ENCODE measurements around the gene GUCA2A. TPM values are rescaled to one million over a fixed set of nuclear protein-coding genes. Genes with fewer than 3 reads are reported as not detected.

The GUCA2A gene
- total RNA-seq, 1 experiment from 2014 or later: not detected

DNA sequence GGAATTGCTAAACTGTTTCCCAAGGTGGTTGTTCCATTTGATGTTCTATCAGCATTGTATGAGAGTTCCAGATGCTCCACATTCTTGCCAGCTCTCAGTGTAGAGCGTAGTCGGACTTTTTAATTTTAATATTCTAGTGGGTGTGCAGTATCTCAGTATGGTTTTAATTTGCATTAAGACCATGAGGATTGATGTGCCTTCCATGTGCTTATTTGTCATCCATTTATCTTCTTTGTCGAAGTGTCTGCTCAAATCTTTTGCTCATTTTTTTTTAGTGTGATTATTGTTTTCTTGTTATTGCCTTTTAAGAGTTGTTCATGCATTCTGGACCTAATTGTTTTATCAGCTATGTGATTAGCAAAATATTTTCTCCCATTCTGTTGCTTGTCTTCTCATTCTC, 25.1 kb downstream of the GUCA2A start:
- H2BK120ac ChIP-seq (ENCODE audit: low read depth, low read length, poor library complexity, severe bottlenecking): no peak overlapping the region
- no peak overlapping the region for H3K14ac ChIP-seq (ENCODE audit: insufficient read depth, low read length)
- H3K4me2 ChIP-seq (ENCODE audit: insufficient read depth, insufficient read length, low read length): no peak overlapping the region
- no peak overlapping the region for H3K27ac ChIP-seq (ENCODE audit: insufficient read length, low read depth, low read length)
- no peak overlapping the region for H2BK12ac ChIP-seq (ENCODE audit: insufficient read length, low read depth, low read length)
- H4K5ac ChIP-seq (ENCODE audit: insufficient read length, low read depth, low read length): no peak overlapping the region
- Mint-ChIP-seq H3K27me3 (ENCODE audit: low read depth) (no peaks in the 10 kb centered on the region; the same call in none of the 2 replicates), H3K4me1 (no peaks in the 10 kb centered on the region), H3K4me3 (no peak overlapping the region), H3K36me3 (ENCODE audit: insufficient read depth in 1 of 3, low read depth in 3 of 3) (no peaks in the 10 kb centered on the region), H3K27ac (no peak overlapping the region), H3K9me3 (no peaks in the 10 kb centered on the region)
- H2BK5ac ChIP-seq (ENCODE audit: insufficient read length, low read length): no peak overlapping the region
- no peak for DNase-seq
- no peak overlapping the region for H3K9ac ChIP-seq (ENCODE audit: extremely low read depth, insufficient read length, low read length)
- H3K18ac ChIP-seq (ENCODE audit: insufficient read length, low read depth, low read length): no peak overlapping the region
- H2BK20ac ChIP-seq (ENCODE audit: low read depth, low read length, poor library complexity, severe bottlenecking): no peak overlapping the region
- TF ChIP-seq, protein P1, sequence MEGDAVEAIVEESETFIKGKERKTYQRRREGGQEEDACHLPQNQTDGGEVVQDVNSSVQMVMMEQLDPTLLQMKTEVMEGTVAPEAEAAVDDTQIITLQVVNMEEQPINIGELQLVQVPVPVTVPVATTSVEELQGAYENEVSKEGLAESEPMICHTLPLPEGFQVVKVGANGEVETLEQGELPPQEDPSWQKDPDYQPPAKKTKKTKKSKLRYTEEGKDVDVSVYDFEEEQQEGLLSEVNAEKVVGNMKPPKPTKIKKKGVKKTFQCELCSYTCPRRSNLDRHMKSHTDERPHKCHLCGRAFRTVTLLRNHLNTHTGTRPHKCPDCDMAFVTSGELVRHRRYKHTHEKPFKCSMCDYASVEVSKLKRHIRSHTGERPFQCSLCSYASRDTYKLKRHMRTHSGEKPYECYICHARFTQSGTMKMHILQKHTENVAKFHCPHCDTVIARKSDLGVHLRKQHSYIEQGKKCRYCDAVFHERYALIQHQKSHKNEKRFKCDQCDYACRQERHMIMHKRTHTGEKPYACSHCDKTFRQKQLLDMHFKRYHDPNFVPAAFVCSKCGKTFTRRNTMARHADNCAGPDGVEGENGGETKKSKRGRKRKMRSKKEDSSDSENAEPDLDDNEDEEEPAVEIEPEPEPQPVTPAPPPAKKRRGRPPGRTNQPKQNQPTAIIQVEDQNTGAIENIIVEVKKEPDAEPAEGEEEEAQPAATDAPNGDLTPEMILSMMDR (conservative IDR thresholded peaks at IDR 0.05): no peak
- no peak overlapping the region for H3K56ac ChIP-seq (ENCODE audit: insufficient read length, low read depth, low read length)
- no peak overlapping the region for H2AFZ ChIP-seq (ENCODE audit: low read length)
- no peaks in the 10 kb centered on the region for H3K23me2 ChIP-seq (ENCODE audit: insufficient read length, low read depth, low read length, poor library complexity, severe bottlenecking)
- no peaks in the 10 kb centered on the region for H3K9me3 ChIP-seq (ENCODE audit: control insufficient read depth, low read depth, low read length)
- H4K8ac ChIP-seq (replicated peaks; ENCODE audit: insufficient read length, low read depth, low read length): no peak overlapping the region
- no peak overlapping the region for H3K4ac ChIP-seq (ENCODE audit: low read depth, low read length)
- no peak overlapping the region for H3T11ph ChIP-seq (ENCODE audit: low read length)
- no peaks in the 10 kb centered on the region for H4K20me1 ChIP-seq (ENCODE audit: control insufficient read depth, insufficient read depth, insufficient read length)
- no peaks in the 10 kb centered on the region for H3K79me2 ChIP-seq (ENCODE audit: insufficient read depth, low read length)
- no peak overlapping the region for H2AK5ac ChIP-seq (ENCODE audit: insufficient read length, low read length)
- no peaks in the 10 kb centered on the region for H3K4me1 ChIP-seq (ENCODE audit: insufficient read depth, low read length)
- no peak overlapping the region for H2BK15ac ChIP-seq (ENCODE audit: low read depth, low read length)
- no peaks in the 10 kb centered on the region for H3K27me3 ChIP-seq (ENCODE audit: insufficient read depth, low read length)
- H4K91ac ChIP-seq (ENCODE audit: insufficient read length, low read depth, low read length): no peak overlapping the region
- WGBS (ENCODE audit: extremely low coverage, insufficient read length, low lambda C conversion rate): no CpG with 5 or more reads among the region's 3 CpGs
- H3K23ac ChIP-seq (ENCODE audit: insufficient read length, low read depth, low read length): no peak overlapping the region
- no peaks in the 10 kb centered on the region for H3K79me1 ChIP-seq (ENCODE audit: insufficient read depth, low read depth, low read length, poor library complexity, severe bottlenecking)

Measured in H9 (cell line).